ENCODE results near the gene TET3.

TET3 gene

GRCh38 chr2:73961823-73962615, 22.7 kb upstream of the TET3 start:
- H3K27ac ChIP-seq, result no peak overlapping the region
- H3K9me3 ChIP-seq (ENCODE audit: severe bottlenecking), result no peaks in the 10 kb centered on the region
- H3K27me3 ChIP-seq (ENCODE audit: insufficient read depth, low read depth, severe bottlenecking), result no peaks in the 10 kb centered on the region
- DNase-seq, result no peak
- peaks cover 28% of the 10 kb centered on the region for H3K36me3 ChIP-seq
- TF ChIP-seq CTCF (IDR thresholded peaks at IDR 0.05; ENCODE audit: low read depth, low read length), result no peak
- no peak overlapping the region for H3K4me3 ChIP-seq (ENCODE audit: low read depth, low read length)

- H3K36me3 ChIP-seq, result peaks cover 22% of the 10 kb centered on the region
- H3K27me3 ChIP-seq (ENCODE audit: insufficient read depth, low read depth, severe bottlenecking), result no peaks in the 10 kb centered on the region
- no peaks in the 10 kb centered on the region for H3K9me3 ChIP-seq (ENCODE audit: severe bottlenecking)
- H3K4me3 ChIP-seq (ENCODE audit: low read depth, low read length), result no peak overlapping the region
- H3K27ac ChIP-seq, result no peak overlapping the region
- no peak for DNase-seq
- no peak for TF ChIP-seq CTCF (IDR thresholded peaks at IDR 0.05; ENCODE audit: low read depth, low read length)
These were observed 21.9 kb upstream of the TET3 start for GRCh38 chr2:73962798-73963197.

DNA sequence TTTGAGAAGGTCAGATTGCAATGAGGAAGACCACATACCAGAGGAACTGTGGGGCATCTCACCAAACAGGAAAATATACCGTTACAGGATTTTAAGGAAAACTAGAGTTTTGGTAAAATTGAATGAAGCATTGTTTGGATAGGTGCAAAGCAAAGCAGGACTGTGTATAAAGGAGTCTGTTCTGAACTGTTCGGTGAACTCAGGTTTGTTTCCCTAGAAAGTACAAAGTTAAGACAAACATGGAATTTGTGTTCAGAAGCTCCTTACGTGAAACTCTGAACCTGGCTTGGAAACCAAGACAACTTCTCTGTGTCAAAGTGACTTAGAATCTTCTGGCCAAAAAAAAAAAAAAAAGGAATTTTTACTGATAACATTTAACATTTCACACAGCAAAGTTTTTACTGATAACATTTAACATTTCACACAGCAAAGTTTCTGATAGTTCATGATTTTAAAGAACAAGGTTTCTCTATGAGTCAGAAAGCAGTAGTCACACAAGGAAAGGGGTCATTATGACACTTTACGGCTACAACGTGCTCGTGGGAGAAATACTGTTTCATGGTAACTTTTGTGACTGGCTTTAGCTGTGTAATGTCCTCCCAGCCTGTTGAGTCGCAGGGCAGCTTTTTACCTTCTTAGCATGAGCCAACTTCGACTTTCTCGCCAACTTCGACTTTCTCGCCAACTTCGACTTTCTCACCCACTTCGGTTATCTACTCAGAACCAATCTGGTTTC, 21.2 kb upstream of the TET3 start:
- Histone ChIP-seq H3K36me3 (peaks cover 15% of the 10 kb centered on the region), H3K27ac (no peak overlapping the region), H3K27me3 (ENCODE audit: insufficient read depth, low read depth, severe bottlenecking) (no peaks in the 10 kb centered on the region), H3K4me3 (ENCODE audit: low read depth, low read length) (no peak overlapping the region), H3K9me3 (ENCODE audit: severe bottlenecking) (no peaks in the 10 kb centered on the region)
- no peak for DNase-seq
- no peak for TF ChIP-seq CTCF (IDR thresholded peaks at IDR 0.05; ENCODE audit: low read depth, low read length)

- H3K27ac ChIP-seq, result no peak overlapping the region
- H3K36me3 ChIP-seq, result peaks cover 8% of the 10 kb centered on the region
- H3K27me3 ChIP-seq (ENCODE audit: insufficient read depth, low read depth, severe bottlenecking), result no peaks in the 10 kb centered on the region
- no peak for TF ChIP-seq CTCF (IDR thresholded peaks at IDR 0.05; ENCODE audit: low read depth, low read length)
- DNase-seq, result no peak
- no peak overlapping the region for H3K4me3 ChIP-seq (ENCODE audit: low read depth, low read length)
- no peaks in the 10 kb centered on the region for H3K9me3 ChIP-seq (ENCODE audit: severe bottlenecking)
These were observed 20.5 kb upstream of the TET3 start for GRCh38 chr2:73964223-73964622.

DNA sequence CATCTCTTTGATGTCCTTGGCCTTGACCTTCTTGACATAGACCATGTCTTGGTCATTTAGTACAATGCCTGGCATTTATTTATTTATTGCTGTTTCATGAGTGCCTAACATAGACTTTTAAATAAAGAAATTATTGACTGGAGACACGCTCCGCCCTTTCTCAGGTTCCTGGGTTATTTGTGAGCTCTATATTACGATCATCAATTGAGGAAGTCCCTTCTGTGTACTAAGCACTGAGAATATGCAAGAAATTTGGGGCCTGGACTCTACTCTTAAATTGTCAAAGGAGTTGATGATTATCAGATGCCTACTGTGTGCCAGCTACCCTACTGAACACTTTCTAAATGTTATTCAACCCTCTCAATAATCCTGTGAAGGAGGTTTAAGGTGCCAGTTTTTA, 19.7 kb upstream of the TET3 start:
- no peak overlapping the region for H3K4me3 ChIP-seq (ENCODE audit: low read depth, low read length)
- H3K27ac ChIP-seq, result no peak overlapping the region
- H3K9me3 ChIP-seq (ENCODE audit: severe bottlenecking), result no peaks in the 10 kb centered on the region
- no peak for DNase-seq
- TF ChIP-seq CTCF (IDR thresholded peaks at IDR 0.05; ENCODE audit: low read depth, low read length), result no peak
- H3K27me3 ChIP-seq (ENCODE audit: insufficient read depth, low read depth, severe bottlenecking), result no peaks in the 10 kb centered on the region
- H3K36me3 ChIP-seq, result no peaks in the 10 kb centered on the region; the same call in none of the 2 replicates
